GM20000 (cell line): ENCODE results near the gene CFAP58.
A peak's percentile ranks its signal among the peaks of the same experiment; 100 is the strongest.

Source experiments
- DNase-seq: peaks from one replicate; pipeline ENCODE4 v3.0.0; 2012; ENCODE audit warnings: low spot score
- CTCF ChIP-seq: IDR thresholded peaks from 2 replicates; pipeline ENCODE4 v1.5.1; 2012; ENCODE audit warnings: mild to moderate bottlenecking, control low read depth; ENCODE audit errors: extremely low read depth, missing control alignments

CFAP58 gene

GRCh38 chr10:104353325-104354048, at the start of gene CFAP58:
Gene CFAP58 (plus strand): TSS chr10:104353833. CDS start chr10:104353898, 65 bp downstream.
- peak; percentile 80 for DNase-seq
- TF ChIP-seq CTCF = peak; percentile 62

- TF ChIP-seq CTCF = no peak
- no peak for DNase-seq
Measured at GRCh38 chr10:104304356-104304745, 49.3 kb upstream of the CFAP58 start.

GRCh38 chr10:104304927-104305326, 48.7 kb upstream of the CFAP58 start:
- TF ChIP-seq CTCF = no peak

GRCh38 chr10:104306897-104307296, 46.7 kb upstream of the CFAP58 start:
- DNase-seq = no peak
- TF ChIP-seq CTCF = no peak

More at GRCh38 chr10:104304927-104305326, 48.7 kb upstream of the CFAP58 start:
- DNase-seq = no peak

- TF ChIP-seq CTCF = no peak
Measured at GRCh38 chr10:104307576-104308438, 45.8 kb upstream of the CFAP58 start.

GRCh38 chr10:104308439-104308903, 45.2 kb upstream of the CFAP58 start:
- TF ChIP-seq CTCF = no peak
- DNase-seq = peak; percentile 77

More at GRCh38 chr10:104307576-104308438, 45.8 kb upstream of the CFAP58 start:
- DNase-seq = no peak
